ENCODE results near the gene PRSS57.

The PRSS57 gene

GRCh38 chr19:648904-649801 lies 46.1 kb downstream of the PRSS57 start:
- no peak for DNase-seq

GRCh38 chr19:648305-648704 lies 46.9 kb downstream of the PRSS57 start:
- no peak for DNase-seq

DNA sequence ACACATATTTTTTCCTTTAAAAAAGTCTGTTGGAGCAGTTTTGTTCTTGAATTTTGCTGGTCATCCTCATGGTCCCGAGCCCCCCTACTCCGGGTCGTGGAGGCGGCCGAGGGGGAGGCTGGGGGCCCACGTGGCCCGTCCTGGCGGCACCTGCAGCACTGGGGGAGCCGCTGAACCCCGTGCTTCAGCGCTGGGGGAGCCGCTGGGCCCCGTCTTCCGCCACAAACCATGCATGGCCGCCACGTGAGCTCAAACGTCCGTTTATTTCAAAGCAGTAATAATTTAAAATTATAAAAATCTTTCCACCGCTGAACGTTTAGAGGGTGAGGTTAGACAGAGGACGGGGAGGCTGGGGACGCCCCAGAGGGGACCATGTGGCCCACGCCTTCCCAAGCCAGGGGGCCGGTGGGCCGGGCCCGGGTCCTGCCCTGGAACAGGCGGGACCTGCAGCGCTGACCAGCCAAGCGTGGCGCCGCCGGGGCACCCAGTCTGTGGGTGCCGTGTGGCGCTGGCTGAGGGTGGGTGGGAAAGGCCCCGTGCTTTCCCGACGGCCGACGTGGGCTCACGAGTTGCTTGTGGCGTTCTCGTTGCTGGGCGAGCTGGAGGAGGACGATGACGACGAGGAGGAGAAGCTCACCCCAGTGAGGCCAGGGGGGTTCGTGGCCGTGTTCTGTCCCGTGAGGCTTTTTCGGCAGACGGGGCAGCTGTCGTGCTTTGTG lies 47.5 kb downstream of the PRSS57 start:
- no peak for DNase-seq

- no peak for DNase-seq
Observed at GRCh38 chr19:646779-647565, 48.3 kb downstream of the PRSS57 start.

DNA sequence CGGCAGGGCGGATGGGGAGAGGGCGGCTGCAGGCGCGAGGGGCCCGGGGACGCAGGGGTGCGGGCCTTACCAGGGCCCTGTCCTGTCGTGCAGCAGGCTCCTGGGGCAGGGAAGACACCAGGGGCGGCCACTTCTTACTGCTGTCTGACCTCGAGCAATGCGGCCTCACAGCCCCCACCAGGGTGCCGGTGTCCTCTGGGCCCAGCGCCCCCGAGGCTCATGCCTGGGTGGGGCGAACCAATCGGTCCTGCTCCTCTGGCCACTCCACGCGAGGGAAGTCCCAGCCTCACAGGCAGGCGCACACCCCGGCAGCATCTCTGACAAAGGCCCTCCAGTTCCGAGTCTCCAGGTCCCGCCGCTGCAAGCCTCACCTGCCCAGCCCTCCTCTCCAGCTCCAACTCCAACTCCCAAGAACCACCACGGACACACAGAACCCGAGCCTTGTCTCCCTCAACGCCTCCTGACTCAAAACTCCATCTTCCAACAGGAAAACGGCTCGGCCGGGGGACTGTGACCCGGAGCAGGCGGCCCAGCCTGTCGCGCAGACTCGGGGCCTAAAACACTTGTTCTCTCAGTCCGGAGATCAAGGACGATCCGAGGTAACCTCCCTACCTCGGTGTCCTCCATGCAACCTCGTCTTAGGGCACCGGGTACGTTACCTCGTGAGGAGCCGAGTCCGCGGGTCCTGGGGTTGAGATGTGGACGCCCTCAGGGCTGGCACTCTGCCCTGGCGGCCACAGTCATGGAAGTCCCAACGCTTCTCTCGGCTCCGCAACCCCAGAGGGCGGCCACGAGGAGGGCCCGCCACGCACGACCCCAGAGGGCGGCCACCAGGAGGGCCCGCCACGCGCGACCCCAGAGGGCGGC lies 49.1 kb downstream of the PRSS57 start:
- DNase-seq: no peak

DNA sequence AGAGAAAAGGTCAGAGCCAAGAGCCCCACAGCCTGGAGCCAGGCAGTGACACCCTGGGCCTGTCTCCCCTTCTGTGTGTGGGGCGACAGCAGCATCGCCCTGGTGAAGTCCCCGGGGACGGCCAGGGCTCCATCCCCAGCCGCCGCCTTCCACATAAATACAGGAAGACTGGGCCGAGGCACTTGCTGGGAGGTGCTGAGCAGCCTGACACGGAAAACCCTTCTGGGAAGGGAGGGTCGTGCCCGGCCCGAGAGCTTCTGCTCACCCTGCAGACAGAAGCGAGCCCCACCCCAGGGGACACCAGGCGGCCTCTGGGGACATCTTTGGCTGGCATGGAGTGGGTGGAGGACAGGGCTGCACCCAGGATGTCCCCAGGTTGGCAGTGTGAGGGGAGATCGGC lies 50.5 kb downstream of the PRSS57 start:
- DNase-seq: no peak

GRCh38 chr19:644363-644762 lies 50.9 kb downstream of the PRSS57 start:
- DNase-seq: no peak

- DNase-seq: no peak
Observed at GRCh38 chr19:643736-644135, 51.5 kb downstream of the PRSS57 start.

DNA sequence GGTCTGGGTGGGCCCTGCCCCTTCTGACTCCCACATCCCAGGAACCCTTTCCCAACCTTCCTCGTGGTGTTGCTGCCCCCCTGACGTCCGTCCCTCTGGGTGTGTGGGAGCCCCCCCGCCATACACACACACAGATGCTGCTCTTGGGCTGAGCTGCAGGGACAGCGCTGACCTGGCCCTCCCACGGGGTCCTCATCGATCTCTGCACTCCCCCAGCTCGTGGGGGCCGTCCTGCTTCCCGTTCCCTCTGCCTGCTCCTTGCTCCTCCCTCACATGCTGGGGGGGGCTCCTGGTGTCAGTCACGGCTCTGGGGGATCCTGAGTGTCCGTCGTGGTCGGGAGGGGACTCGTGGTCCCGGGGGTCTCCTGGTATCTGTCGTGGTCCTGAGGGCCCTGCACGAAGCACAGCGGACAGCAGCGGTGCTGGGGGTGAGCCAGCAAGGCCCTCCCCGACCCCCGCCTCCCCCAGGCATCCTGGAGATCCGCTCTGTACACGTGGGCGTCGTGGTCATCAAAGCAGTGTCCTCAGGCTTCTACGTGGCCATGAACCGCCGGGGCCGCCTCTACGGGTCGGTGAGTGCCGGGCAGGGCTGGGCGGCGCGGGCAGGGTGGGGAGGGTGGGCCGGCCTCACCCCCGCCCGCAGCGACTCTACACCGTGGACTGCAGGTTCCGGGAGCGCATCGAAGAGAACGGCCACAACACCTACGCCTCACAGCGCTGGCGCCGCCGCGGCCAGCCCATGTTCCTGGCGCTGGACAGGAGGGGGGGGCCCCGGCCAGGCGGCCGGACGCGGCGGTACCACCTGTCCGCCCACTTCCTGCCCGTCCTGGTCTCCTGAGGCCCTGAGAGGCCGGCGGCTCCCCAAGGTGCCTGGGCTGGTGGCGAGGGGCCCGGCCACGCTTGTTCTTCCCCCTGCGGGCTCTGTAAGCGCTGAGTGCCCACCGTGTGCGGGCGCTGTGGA lies 52.2 kb downstream of the PRSS57 start:
- DNase-seq: no peak

DNA sequence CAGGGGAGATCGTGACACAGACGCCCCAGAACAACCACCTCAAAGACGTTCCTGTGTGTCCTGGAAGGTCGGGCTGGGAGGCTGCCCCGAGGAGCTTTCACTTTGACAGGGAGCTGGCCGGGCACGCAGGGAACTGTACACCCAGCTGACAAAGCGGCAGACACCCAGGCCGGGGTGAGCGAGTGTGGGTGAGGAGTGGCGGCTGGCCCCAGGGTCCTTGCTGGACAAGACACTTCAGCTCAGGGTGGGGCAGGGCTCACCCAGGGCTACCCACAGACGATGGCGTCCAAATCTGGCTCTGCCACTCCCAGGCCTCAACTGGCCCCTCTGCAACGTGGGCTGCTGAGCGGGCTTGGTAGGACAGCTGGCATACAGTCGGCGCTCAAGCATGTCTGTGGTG lies 53.5 kb downstream of the PRSS57 start:
- no peak for DNase-seq

- no peak for DNase-seq
Observed at GRCh38 chr19:640606-641189, 54.6 kb downstream of the PRSS57 start.

- DNase-seq: no peak
Observed at GRCh38 chr19:640161-640558, 55.1 kb downstream of the PRSS57 start.

GRCh38 chr19:639253-640160 lies 55.7 kb downstream of the PRSS57 start, which contains the start of gene FGF22:
TSS of gene FGF22 (plus strand) at chr19:639879. CDS start at chr19:639926, 47 bp downstream.
- DNase-seq: peak; percentile 91 to 99 (median 95)

DNA sequence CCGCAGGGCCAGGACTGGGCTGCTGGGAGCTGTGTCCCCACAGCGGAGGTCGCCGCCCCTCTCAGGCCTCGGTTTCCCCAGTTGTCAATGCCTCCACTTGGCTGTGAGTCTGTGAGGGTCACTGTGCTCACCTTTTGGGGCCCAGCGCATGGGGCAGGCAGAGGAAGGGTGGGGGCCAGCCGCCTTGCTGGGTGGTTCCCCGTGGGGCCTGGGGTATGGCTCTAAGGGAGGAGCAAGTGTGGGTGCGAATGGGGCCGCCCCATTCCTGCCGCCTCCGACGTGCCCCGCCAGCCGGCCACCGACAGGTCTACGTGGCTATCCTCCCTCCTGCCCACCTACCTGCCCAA lies 56.4 kb downstream of the PRSS57 start:
- no peak for DNase-seq
